ENCODE results near the gene PSPC1.

PSPC1 gene

DNA sequence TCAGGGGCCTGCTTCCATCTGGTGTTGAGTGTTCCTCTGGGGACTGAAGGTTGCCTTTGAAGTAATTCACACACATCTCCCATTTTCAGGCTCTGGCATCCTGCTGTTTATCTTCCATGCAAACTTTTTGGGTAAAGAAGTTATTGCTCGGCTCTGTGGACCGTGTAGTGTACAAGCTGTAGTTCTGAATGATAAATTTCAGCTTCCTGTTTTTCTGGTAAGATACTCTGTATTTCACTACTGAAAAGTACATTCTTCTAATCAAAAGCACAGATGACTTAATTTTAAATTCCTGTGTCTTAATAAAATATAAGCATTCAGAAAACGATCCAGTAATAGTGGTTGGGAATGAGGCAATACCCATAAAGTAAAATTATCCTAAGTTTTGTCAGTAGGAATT lies 112.6 kb downstream of the PSPC1 start:
- no peak for DNase-seq

- no peak for DNase-seq
These were observed 114.0 kb downstream of the PSPC1 start for GRCh38 chr13:19668778-19669177.

GRCh38 chr13:19665427-19665859 lies 117.3 kb downstream of the PSPC1 start:
- no peak for DNase-seq

GRCh38 chr13:19664481-19665230 lies 118.1 kb downstream of the PSPC1 start:
- DNase-seq: no peak

- no peak for DNase-seq
These were observed 119.2 kb downstream of the PSPC1 start for GRCh38 chr13:19663416-19663979.

GRCh38 chr13:19661561-19661960 lies 121.2 kb downstream of the PSPC1 start:
- DNase-seq: no peak

- no peak for DNase-seq
These were observed 121.6 kb downstream of the PSPC1 start for GRCh38 chr13:19661126-19661525.

- no peak for DNase-seq
These were observed 123.9 kb downstream of the PSPC1 start for GRCh38 chr13:19658831-19659230.

GRCh38 chr13:19657872-19658591 lies 124.7 kb downstream of the PSPC1 start:
- no peak for DNase-seq

All from NCI-H446 treated with DMSO at 0.1 percent for 48 hours (cell line).